Gastroesophageal sphincter (tissue), 3 donors: ENCODE measurements around the gene SLC66A2.

Experiments
- POLR2A ChIP-seq, 2 donors: fragments of 450-650 bp; IDR thresholded peaks; one replicate each; pipeline ENCODE4 v1.6.1; 2017; ENCODE audit warnings: antibody characterized with exemption in 2 of 2, mild to moderate bottlenecking in 2 of 2, moderate library complexity in 1 of 2
- POLR2AphosphoS5 ChIP-seq: sonication (generic); formaldehyde crosslinking; IDR thresholded peaks from one replicate; pipeline ENCODE4 v1.6.1; 2017; ENCODE audit warnings: antibody characterized with exemption
- TF ChIP-seq, protein P1 (sequence below), 4 experiments: fragments of 200-600 bp in 2 of 4; fragments of 450-650 bp in 2 of 4; sonication (generic) in 1 of 4; IDR thresholded peaks; one replicate each; pipeline ENCODE4 v1.5.1; 2017 to 2019; ENCODE audit warnings: antibody characterized with exemption in 4 of 4, mild to moderate bottlenecking in 2 of 4, moderate library complexity in 2 of 4

DNA sequence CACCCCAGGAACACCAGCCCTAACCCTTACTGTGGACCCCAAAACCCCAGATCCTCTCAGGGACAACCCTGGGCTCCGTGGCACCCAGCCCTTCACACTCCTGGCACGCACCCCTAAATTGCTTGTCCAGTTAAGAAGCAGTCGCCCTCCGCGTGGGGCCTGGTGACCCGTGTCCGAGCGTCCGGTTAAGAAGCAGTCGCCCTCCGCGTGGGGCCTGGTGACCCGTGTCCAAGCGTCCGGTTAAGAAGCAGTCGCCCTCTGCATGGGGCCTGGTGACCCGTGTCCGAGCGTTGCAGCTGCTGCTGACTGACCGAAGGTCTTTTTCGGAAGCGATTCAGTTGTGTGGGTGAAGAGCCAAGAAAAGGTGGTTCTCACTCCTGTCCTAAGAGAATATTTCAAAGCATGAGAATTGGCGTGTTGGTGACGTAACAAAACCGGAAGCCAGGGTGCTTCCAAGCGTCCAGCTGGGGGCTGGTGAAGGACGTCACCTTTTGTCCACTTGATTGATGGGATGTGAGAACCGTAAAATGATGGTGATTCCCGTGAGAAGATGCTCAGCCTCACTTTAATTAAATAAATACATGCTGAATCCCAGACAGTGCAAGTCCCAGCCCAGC lies 83.2 kb downstream of the SLC66A2 start:
- TF ChIP-seq, protein P1, sequence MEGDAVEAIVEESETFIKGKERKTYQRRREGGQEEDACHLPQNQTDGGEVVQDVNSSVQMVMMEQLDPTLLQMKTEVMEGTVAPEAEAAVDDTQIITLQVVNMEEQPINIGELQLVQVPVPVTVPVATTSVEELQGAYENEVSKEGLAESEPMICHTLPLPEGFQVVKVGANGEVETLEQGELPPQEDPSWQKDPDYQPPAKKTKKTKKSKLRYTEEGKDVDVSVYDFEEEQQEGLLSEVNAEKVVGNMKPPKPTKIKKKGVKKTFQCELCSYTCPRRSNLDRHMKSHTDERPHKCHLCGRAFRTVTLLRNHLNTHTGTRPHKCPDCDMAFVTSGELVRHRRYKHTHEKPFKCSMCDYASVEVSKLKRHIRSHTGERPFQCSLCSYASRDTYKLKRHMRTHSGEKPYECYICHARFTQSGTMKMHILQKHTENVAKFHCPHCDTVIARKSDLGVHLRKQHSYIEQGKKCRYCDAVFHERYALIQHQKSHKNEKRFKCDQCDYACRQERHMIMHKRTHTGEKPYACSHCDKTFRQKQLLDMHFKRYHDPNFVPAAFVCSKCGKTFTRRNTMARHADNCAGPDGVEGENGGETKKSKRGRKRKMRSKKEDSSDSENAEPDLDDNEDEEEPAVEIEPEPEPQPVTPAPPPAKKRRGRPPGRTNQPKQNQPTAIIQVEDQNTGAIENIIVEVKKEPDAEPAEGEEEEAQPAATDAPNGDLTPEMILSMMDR (IDR thresholded peaks at IDR 0.05): no peak
- TF ChIP-seq POLR2AphosphoS5: no peak
- TF ChIP-seq POLR2A (IDR thresholded peaks at IDR 0.05): no peak
